Measurements from ENCODE around the gene ITGA4.

- no peak for TF ChIP-seq CTCF (optimal IDR thresholded peaks at IDR 0.05 in 1 of 3, IDR thresholded peaks at IDR 0.05 in 1 of 3, conservative IDR thresholded peaks at IDR 0.05 in 1 of 3; ENCODE audit: extremely low read depth in 1 of 3, insufficient read depth in 2 of 3, low read length in 3 of 3)
- TF ChIP-seq EZH2 (IDR thresholded peaks at IDR 0.05; ENCODE audit: low read length) = no peak
These were observed 106.0 kb downstream of the ITGA4 start for GRCh38 chr2:181563101-181563692.

All from keratinocyte (primary cell).